Muscle layer of duodenum (tissue), 2 donors: Measurements from ENCODE around the gene ZFP92.

Experiments used
- H3K27ac ChIP-seq: one replicate; pipeline ENCODE4 v1.7.0; 2013; ENCODE audit warnings: mild to moderate bottlenecking, low read length
- H3K27me3 ChIP-seq: one replicate; pipeline ENCODE4 v1.7.0; 2013; ENCODE audit warnings: low read depth, mild to moderate bottlenecking, control low read depth, low read length
- H3K36me3 ChIP-seq, 2 donors: one replicate each; pipeline ENCODE4 v1.7.0; 2013; ENCODE audit warnings: low read length in 2 of 2, control low read depth in 1 of 2, mild to moderate bottlenecking in 1 of 2; ENCODE audit not compliant: insufficient read depth in 2 of 2, control insufficient read depth in 1 of 2
- H3K4me1 ChIP-seq, 2 donors: one replicate each; pipeline ENCODE4 v1.7.0; 2013; ENCODE audit warnings: low read length in 2 of 2, mild to moderate bottlenecking in 2 of 2, control low read depth in 1 of 2, moderate library complexity in 1 of 2; ENCODE audit not compliant: insufficient read depth in 2 of 2, control insufficient read depth in 1 of 2
- H3K4me3 ChIP-seq, 2 donors: one replicate each; pipeline ENCODE4 v1.7.0; 2013; ENCODE audit warnings: low read length in 2 of 2, low read depth in 1 of 2, mild to moderate bottlenecking in 1 of 2
- H3K9me3 ChIP-seq, 2 donors: one replicate each; pipeline ENCODE4 v1.7.0; 2013; ENCODE audit warnings: low read length in 2 of 2, control low read depth in 1 of 2, mild to moderate bottlenecking in 1 of 2; ENCODE audit not compliant: control insufficient read depth in 1 of 2
- donor health status: healthy.

ZFP92 gene

DNA sequence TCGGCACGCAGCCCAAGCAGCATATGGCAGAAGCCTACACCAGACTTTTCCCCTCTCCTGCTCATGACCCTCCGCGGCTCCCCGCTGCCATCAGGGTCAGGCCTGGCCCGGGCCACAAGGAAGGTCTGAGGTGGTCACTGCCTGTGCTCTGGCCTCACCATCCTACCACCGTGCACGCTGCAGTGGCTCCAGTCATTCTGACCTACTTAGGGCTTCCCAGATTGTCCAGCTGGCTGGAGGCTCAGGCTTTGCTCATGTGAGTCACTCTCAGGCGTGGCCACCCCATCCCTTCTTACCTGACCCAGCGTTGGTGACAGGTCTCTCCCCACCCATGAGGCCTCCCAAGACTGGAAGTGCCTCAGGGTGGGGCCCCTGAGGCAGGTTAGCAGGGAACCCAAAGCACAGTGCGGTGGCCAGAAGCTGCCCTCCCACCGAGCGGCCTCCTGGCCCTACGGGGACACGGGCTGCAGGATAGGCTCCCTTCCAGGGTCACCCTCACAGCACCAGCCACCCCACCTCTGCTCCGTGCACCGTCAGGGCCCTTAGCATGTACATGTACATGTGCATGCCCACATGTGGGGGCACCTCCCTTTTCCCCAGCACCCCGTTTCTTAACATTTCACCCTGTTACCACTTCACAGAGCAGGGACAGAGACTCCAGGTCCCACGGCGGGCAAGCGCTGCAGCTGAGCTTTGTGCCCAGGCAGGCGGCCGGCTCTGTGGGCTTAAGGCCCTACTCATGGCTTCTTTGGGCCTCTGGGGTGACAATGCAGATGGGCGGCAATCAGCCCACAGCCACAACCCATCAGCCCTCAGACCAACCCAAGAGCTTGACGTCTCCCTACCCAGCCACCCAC is 32.4 kb downstream of the ZFP92 start:
- Histone ChIP-seq H3K36me3 (no peaks in the 10 kb centered on the region), H3K27ac (no peak overlapping the region), H3K4me1 (no peaks in the 10 kb centered on the region), H3K4me3 (no peak overlapping the region), H3K27me3 (no peaks in the 10 kb centered on the region), H3K9me3 (no peaks in the 10 kb centered on the region)

DNA sequence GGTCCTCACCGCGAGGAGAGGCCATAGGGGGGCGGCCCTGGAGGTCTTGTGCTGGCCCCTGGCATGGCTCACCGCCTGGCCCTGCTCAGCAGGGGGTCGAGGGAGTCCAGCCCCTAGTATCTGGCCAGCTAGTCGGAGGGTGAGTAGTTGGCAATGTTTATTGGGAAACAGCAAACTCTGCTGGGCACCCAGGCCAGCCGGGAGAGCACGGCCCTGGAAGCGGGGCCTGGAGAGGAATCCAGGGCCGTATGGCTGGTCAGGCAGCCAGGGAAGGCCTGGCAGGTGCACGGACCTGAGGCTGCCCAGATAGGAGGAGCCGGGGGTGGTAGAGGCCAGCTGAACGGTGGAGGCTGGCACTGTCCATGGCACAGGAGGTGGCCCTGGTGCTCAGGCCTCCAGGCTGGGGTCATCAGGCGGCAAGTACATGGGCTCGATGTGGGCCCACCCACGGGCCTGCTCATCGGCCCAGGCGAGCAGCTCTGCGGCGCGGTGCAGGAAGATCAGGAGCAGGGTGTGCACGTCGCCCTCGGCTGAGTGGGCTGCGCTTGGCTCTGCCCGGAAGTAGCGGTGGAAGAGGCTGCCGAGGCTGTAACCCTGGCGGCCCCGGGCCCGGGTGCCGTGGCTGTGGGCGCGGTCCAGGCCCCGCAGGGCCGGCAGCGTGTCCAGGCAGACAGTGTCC is 33.2 kb downstream of the ZFP92 start:
- no peak overlapping the region for H3K27ac ChIP-seq
- no peak overlapping the region for H3K4me3 ChIP-seq
- no peaks in the 10 kb centered on the region for H3K36me3 ChIP-seq
- H3K9me3 ChIP-seq = no peaks in the 10 kb centered on the region
- H3K27me3 ChIP-seq = no peaks in the 10 kb centered on the region
- H3K4me1 ChIP-seq = no peaks in the 10 kb centered on the region

DNA sequence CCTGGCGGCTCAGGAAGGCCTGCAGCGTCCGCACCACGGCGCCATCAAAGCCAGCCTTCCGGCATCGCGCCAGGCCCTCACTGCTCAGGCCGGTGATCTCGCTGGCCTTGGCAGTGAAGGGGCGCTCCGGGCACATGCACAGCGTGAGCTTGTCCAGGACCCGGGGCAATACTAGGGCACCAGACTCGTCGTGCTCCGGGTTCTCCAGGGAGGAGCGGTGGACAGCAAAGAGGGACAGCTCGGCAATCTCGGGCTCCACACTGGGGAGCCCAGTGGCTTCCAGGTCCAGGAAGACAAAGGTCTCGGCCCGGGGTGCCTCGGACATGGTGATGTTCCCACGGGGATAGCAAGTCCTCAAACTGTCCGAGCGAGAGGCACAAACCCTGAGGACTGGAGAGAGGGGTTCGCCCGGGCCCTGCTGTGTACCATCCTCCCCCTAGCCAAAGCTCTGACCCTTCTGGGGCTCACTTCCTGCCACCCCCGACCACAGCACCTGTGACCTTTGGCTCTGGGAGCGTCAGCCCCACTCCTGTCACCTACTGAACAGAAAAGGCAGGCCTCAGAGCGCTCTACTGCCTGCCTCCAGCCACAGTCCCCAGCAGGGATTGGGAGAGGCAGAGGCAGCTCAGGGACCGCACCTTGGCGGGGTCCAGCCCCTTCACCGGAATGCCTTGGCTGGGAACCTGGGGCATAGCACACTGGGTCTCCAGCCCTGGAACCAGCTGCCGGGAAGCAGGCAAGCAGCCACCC is 34.0 kb downstream of the ZFP92 start:
- Histone ChIP-seq H3K4me1 (no peaks in the 10 kb centered on the region), H3K36me3 (no peaks in the 10 kb centered on the region), H3K27ac (no peak overlapping the region), H3K9me3 (no peaks in the 10 kb centered on the region), H3K4me3 (no peak overlapping the region), H3K27me3 (no peaks in the 10 kb centered on the region)

DNA sequence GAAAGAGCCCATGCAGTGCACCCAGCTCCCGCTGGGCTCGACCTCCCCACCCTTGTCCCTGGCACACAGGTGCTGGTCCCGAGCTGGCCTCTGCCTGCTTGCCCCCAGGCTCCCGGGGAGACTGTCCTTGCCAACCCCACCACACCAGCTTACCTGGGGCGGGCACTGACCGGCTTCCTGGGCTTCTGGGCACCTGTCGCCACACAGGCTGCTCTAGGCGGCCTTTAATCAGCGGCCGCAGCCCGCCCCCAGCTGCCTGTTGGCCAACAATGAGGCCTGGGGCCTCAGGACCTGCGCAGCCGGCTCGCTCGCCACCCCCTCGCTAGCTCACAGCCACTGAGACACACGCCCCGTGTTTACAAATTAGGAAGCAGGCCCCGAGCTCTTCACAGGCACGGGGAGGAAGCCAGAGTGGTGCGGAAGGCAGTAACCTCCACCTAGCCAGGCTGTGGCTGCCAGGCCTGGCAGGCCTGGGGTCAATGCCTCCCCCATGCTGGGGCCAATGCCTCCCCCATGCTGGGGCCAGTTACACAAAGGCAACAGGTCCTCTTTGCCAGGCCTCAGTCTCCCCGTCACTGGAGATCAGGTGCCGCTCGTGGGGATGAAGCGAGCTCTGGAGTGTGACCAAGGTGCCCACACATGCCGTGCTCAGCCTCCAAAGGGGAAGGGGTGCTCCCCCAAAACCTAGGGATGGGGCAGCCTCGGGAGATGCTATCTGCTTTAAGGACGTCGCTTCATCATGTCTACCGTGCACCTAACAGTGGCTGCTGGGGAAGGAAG is 34.8 kb downstream of the ZFP92 start, which contains the start of gene TREX2:
Gene TREX2 (minus strand): TSS at position 201 of the 780 bp plus-strand sequence. CDS start 626 bp downstream, outside the sequence.
- Histone ChIP-seq H3K36me3 (peaks cover 0 to 3% of the 10 kb centered on the region in 2 donors), H3K27me3 (no peaks in the 10 kb centered on the region), H3K4me3 (no peak within 1 kb of the TSS), H3K27ac (no peak within 1 kb of the TSS), H3K4me1 (no peaks in the 10 kb centered on the region), H3K9me3 (no peaks in the 10 kb centered on the region)

DNA sequence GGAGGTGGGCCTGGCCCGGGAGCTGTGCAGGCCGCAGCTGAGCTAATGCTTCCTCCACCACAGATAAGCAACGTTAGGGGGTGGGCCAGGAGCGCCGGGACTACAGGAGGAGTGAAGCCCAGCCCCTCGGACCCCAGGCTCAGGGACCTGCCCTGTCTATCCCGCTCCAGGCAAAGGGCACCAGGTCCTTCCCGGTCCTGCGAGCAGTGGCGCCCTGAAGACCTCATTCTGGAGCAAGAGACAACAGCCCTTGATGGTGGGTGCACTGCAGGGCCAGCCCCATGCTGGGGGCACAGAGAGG is 35.3 kb downstream of the ZFP92 start:
- Histone ChIP-seq H3K27ac (no peak overlapping the region), H3K4me1 (no peaks in the 10 kb centered on the region), H3K4me3 (no peak overlapping the region), H3K9me3 (no peaks in the 10 kb centered on the region), H3K27me3 (no peaks in the 10 kb centered on the region), H3K36me3 (peaks cover 0 to 9% of the 10 kb centered on the region in 2 donors)

DNA sequence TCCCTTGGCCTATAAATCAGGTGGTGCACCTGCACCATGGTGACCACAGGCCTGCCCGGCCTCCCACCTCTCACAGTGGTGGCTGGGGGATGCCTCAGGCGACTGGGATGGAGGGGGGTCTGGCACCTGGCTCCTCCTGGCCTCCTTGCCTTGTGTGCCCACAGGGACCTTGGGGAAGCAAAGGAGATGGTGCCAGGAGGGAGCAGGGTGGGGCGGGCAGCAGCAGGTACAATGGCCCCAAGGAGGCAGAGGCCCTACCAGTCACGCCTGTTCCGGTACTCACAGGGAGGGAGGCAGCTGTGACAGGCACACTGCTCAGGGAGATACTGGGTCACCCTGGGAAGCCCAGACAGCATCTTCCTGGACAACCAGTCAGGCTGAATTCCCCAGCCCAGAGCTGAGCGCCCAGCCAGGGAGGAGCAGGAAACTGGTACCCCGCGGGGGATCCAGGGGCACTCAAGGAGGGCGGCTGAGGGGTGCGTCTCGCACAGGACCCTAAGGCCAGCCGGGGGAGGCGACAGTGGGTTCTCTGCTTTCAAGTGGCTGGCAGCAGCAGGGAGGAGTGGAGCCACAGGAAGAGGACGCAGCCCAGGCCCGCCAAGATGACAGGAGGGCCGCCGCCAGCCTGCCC is 35.8 kb downstream of the ZFP92 start:
- no peak overlapping the region for H3K4me3 ChIP-seq
- H3K27ac ChIP-seq = no peak overlapping the region
- no peaks in the 10 kb centered on the region for H3K27me3 ChIP-seq
- no peaks in the 10 kb centered on the region for H3K9me3 ChIP-seq
- peaks cover 0 to 12% of the 10 kb centered on the region in 2 donors for H3K36me3 ChIP-seq
- no peaks in the 10 kb centered on the region for H3K4me1 ChIP-seq

DNA sequence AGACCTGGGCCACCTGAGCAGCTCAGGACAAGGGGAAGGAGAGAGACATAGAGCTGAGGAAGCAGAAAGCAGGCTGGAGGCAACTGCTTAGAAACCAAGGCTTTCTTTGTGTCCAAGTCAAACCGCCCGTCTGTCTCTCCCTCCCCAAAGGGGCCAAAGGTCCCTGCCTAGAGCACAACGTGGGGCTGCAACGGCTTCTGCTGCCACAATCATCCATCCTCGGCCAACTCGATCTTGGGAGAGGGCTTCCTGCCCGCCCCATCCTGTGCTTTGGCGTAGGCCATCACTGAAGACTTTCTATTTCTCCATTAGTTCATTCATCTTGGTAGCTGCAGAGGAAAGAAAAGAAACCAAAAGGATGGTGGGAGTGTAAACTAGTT is 36.3 kb downstream of the ZFP92 start:
- no peaks in the 10 kb centered on the region for H3K4me1 ChIP-seq
- no peaks in the 10 kb centered on the region for H3K27me3 ChIP-seq
- peaks cover 0 to 12% of the 10 kb centered on the region in 2 donors for H3K36me3 ChIP-seq
- no peak overlapping the region for H3K4me3 ChIP-seq
- no peaks in the 10 kb centered on the region for H3K9me3 ChIP-seq
- no peak overlapping the region for H3K27ac ChIP-seq

DNA sequence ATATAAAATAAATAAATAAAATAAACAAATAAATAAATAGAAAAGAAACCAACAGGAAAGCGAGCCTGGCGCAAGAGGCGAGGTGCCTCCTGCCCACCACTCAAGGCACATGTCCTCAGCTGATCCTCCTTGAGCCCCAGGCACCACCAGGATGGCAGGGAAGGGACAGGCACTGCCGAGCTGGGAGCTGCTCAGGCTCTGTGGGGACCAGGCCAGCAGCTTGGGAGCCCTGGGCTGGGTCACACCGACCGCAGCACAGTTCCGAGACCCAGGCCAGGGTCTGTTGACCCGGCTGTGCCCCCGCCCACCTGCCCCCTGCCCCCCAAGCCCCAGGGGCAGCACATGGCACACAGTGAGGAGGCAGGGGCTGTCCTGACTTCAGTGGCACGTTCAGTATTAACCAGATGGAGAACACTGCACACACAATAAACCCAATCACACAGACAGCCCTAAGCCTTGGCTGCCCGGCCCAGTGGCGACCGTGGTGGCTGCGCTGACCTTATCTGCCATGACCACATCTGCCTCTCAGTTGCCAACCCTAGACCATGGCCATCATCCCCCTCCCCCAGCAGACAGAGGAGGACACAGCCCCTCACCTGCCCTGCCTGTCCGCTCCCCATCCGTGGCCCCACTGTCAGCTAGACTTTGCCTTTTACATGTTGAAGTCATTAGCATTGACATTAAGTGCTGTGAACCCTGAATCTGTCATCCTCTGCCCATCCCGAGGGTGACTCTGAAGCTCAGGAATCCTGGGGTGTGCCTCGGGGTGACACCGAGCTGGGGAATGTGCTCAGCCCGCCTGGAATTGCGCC is 37.5 kb downstream of the ZFP92 start:
- peaks cover 0 to 12% of the 10 kb centered on the region in 2 donors for H3K36me3 ChIP-seq
- H3K9me3 ChIP-seq = no peaks in the 10 kb centered on the region
- H3K4me1 ChIP-seq = no peaks in the 10 kb centered on the region

DNA sequence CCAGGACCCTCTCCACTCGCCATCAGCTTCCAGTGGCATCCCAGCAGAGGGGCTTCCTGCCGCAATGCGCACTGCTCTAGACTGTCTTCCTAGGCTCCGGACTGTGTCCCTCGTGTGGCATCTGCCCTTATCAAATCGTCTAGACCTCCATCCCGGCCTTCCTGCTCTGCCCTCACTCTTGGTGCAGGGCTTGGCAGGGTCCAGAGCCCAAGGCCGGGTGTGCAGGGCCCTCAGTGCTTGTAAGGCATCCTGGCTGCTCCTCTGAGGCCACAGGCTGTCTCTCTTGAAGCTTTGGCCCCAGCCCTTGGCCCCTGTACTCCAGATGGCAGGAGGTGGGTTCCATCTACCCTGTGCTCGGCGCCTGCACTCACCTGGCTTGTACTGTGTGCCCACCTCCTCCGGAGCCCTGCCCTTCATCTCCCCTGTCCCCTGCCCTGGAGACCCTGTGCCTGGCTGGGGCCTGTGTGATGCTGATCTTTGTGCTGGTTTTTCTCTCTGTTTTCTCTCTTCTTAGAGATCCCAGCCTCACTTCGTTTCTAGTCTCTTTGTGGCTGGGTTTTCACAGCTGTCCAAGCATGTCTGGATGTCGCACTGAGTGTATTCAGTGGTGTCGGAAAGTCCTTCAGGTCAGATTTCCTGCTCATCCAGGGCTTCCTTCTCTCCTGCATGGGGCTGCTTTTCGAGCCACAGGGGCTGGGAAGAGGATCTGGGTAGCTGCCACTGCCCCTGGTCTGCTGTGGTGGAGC is 38.3 kb downstream of the ZFP92 start:
- Histone ChIP-seq H3K27me3 (no peaks in the 10 kb centered on the region), H3K4me3 (no peak overlapping the region), H3K36me3 (peaks cover 0 to 12% of the 10 kb centered on the region in 2 donors), H3K27ac (no peak overlapping the region), H3K4me1 (no peaks in the 10 kb centered on the region), H3K9me3 (no peaks in the 10 kb centered on the region)

More for the DNA sequence above, 37.5 kb downstream of the ZFP92 start:
- Histone ChIP-seq H3K27me3 (no peaks in the 10 kb centered on the region), H3K4me3 (no peak overlapping the region), H3K27ac (no peak overlapping the region)
